H1 (cell line): Measurements from ENCODE around the gene NEK11. TPM values are rescaled to one million over a fixed set of nuclear protein-coding genes. Genes with fewer than 3 reads are reported as not detected.

Experiments
- CTCF ChIA-PET: fragments of 300-600 bp; sonication (Branson Sonifier 250); formaldehyde crosslinking; loops from one replicate; lab custom pipeline; 2021; ENCODE audit not compliant: partially characterized antibody; lab: Charles Lee
- POLR2A ChIA-PET: fragments of 300-600 bp; sonication (Branson Sonifier 250); formaldehyde crosslinking; loops from one replicate; lab custom pipeline; 2021; ENCODE audit warnings: inconsistent platforms; ENCODE audit not compliant: partially characterized antibody; lab: Charles Lee
- DNase-seq, 2 experiments: peaks; one replicate each; pipeline versions ENCODE4 v3.0.0 to v3.0.0-alpha.2; 2010 to 2022; ENCODE audit warnings: low spot score in 2 of 2, low read depth in 1 of 2, mixed read lengths in 1 of 2
- FAIRE-seq: peaks from 2 replicates; lab custom pipeline; 2011; peaks lifted over from hg19 to GRCh38; lab: Jason Lieb, UNC
- H2AFZ ChIP-seq: 2 replicates; pipeline ENCODE4 v1.8.1; 2012; ENCODE audit warnings: low read length, inconsistent platforms
- H2AK5ac ChIP-seq: 2 replicates; pipeline ENCODE4 v1.6.1; 2013; ENCODE audit warnings: low read depth, low read length
- H2BK120ac ChIP-seq: replicated peaks from 2 replicates; pipeline ENCODE3; 2013; ENCODE audit warnings: low read depth, low read length, inconsistent platforms
- H2BK12ac ChIP-seq: 2 replicates; pipeline ENCODE4 v1.6.1; 2013; ENCODE audit warnings: low read depth, low read length
- H2BK15ac ChIP-seq: 2 replicates; pipeline ENCODE4 v1.6.1; 2013; ENCODE audit warnings: low read length
- H2BK20ac ChIP-seq: 2 replicates; pipeline ENCODE4 v1.6.1; 2013; ENCODE audit warnings: low read length
- H2BK5ac ChIP-seq: 2 replicates; pipeline ENCODE4 v1.6.1; 2013; ENCODE audit warnings: low read depth, low read length
- H3K14ac ChIP-seq: 2 replicates; pipeline ENCODE4 v1.6.1; 2013; ENCODE audit warnings: inconsistent platforms; ENCODE audit not compliant: insufficient read length
- H3K18ac ChIP-seq: 2 replicates; pipeline ENCODE4 v1.6.1; 2013; ENCODE audit warnings: low read length; ENCODE audit errors: extremely low read depth
- H3K23ac ChIP-seq: 2 replicates; pipeline ENCODE4 v1.6.1; 2013; ENCODE audit warnings: inconsistent platforms; ENCODE audit not compliant: insufficient read length
- H3K23me2 ChIP-seq: 2 replicates; pipeline ENCODE4 v1.6.1; 2013; ENCODE audit warnings: low read depth, low read length
- H3K27ac ChIP-seq: 2 replicates; pipeline ENCODE4 v1.6.1; 2011; ENCODE audit warnings: low read depth, low read length, inconsistent platforms
- H3K27me3 ChIP-seq, 4 experiments: replicated peaks in 1 of 4; 1 replicate in 1 of 4; 2 replicates in 3 of 4; pipeline versions ENCODE4 v1.6.1 to v1.8.1; 2011 to 2013; ENCODE audit warnings: low read length in 3 of 4, mild to moderate bottlenecking in 3 of 4, inconsistent platforms in 2 of 4, mixed read lengths in 2 of 4, moderate library complexity in 1 of 4; ENCODE audit not compliant: control insufficient read depth in 3 of 4, insufficient read depth in 3 of 4; ENCODE audit errors: extremely low read depth in 1 of 4
- H3K36me3 ChIP-seq, 4 experiments: 2 replicates each; pipeline versions ENCODE4 v1.6.1 to v1.8.1; 2011 to 2013; ENCODE audit warnings: mild to moderate bottlenecking in 4 of 4, low read length in 3 of 4, moderate library complexity in 2 of 4, control low read depth in 1 of 4, inconsistent platforms in 1 of 4; ENCODE audit not compliant: insufficient read depth in 4 of 4, control insufficient read depth in 2 of 4
- H3K4ac ChIP-seq: replicated peaks from 2 replicates; pipeline ENCODE3; 2013; ENCODE audit warnings: low read length, low read depth, mixed read lengths, inconsistent platforms; ENCODE audit not compliant: insufficient read length
- H3K4me1 ChIP-seq, 4 experiments: replicated peaks in 1 of 4; 1 replicate in 1 of 4; 2 replicates in 3 of 4; pipeline versions ENCODE4 v1.6.1 to v1.8.1; 2011 to 2013; ENCODE audit warnings: low read length in 3 of 4, inconsistent platforms in 2 of 4, mixed read lengths in 1 of 4; ENCODE audit not compliant: insufficient read depth in 4 of 4, control insufficient read depth in 3 of 4
- H3K4me2 ChIP-seq, 2 experiments: 2 replicates each; pipeline versions ENCODE4 v1.6.1 to v1.8.1; 2011 to 2013; ENCODE audit warnings: low read depth in 2 of 2, low read length in 2 of 2, control low read depth in 1 of 2, inconsistent platforms in 1 of 2, mild to moderate bottlenecking in 1 of 2; ENCODE audit not compliant: insufficient read depth in 1 of 2
- H3K4me3 ChIP-seq, 4 experiments: fragments of 200-600, 300-600 bp in 1 of 4; sonication (generic), shearing (Covaris generic), sonication (Bioruptor Twin) in 1 of 4; 2 replicates each; pipeline versions ENCODE4 v1.5.1 to v1.8.1; 2011 to 2016; ENCODE audit warnings: low read length in 4 of 4, low read depth in 3 of 4, control low read depth in 2 of 4, inconsistent platforms in 2 of 4, mild to moderate bottlenecking in 2 of 4, mixed read lengths in 1 of 4, moderate library complexity in 1 of 4; ENCODE audit not compliant: insufficient read depth in 2 of 4; ENCODE audit errors: extremely low read depth in 1 of 4
- H3K56ac ChIP-seq: replicated peaks from 2 replicates; pipeline ENCODE3; 2013; ENCODE audit warnings: low read depth, mild to moderate bottlenecking, mixed read lengths, low read length, inconsistent platforms; ENCODE audit not compliant: insufficient read length
- H3K79me1 ChIP-seq: 2 replicates; pipeline ENCODE4 v1.6.1; 2013; ENCODE audit warnings: low read depth, low read length, control low read depth
- H3K79me2 ChIP-seq, 2 experiments: 2 replicates each; pipeline versions ENCODE4 v1.6.1 to v1.8.1; 2012 to 2013; ENCODE audit warnings: low read length in 2 of 2, mild to moderate bottlenecking in 2 of 2, inconsistent platforms in 1 of 2; ENCODE audit not compliant: insufficient read depth in 2 of 2, control insufficient read depth in 1 of 2
- H3K9ac ChIP-seq, 4 experiments: replicated peaks in 1 of 4; 1 replicate in 1 of 4; 2 replicates in 3 of 4; pipeline versions ENCODE4 v1.6.1 to v1.8.1; 2011 to 2013; ENCODE audit warnings: low read depth in 3 of 4, low read length in 3 of 4, control low read depth in 2 of 4, mild to moderate bottlenecking in 2 of 4, moderate library complexity in 2 of 4, inconsistent platforms in 1 of 4; ENCODE audit errors: extremely low read depth in 1 of 4
- H3K9me3 ChIP-seq, 2 experiments: 2 replicates each; pipeline versions ENCODE4 v1.6.1 to v1.8.1; 2012 to 2013; ENCODE audit warnings: mild to moderate bottlenecking in 2 of 2, moderate library complexity in 2 of 2, control low read depth in 1 of 2, inconsistent platforms in 1 of 2, low read depth in 1 of 2, low read length in 1 of 2, mixed read lengths in 1 of 2; ENCODE audit not compliant: insufficient read depth in 2 of 2
- H4K20me1 ChIP-seq, 2 experiments: replicated peaks in 1 of 2; 2 replicates each; pipeline versions ENCODE3 to v1.8.1; 2011 to 2013; ENCODE audit warnings: inconsistent platforms in 2 of 2, low read length in 2 of 2, mild to moderate bottlenecking in 1 of 2; ENCODE audit not compliant: insufficient read depth in 2 of 2, control insufficient read depth in 1 of 2
- H4K5ac ChIP-seq: 2 replicates; pipeline ENCODE4 v1.6.1; 2013; ENCODE audit warnings: low read length, low read depth, mixed read lengths, inconsistent platforms; ENCODE audit not compliant: insufficient read length
- H4K8ac ChIP-seq: 2 replicates; pipeline ENCODE4 v1.8.0; 2013; ENCODE audit warnings: mild to moderate bottlenecking, moderate library complexity, low read length, inconsistent platforms; ENCODE audit not compliant: insufficient read depth; ENCODE audit errors: extremely low read depth
- H4K91ac ChIP-seq: replicated peaks from 2 replicates; pipeline ENCODE3; 2013; ENCODE audit warnings: low read length, mixed read lengths, inconsistent platforms; ENCODE audit not compliant: insufficient read length
- BACH1 ChIP-seq: IDR thresholded peaks from 2 replicates; pipeline ENCODE4 v1.6.1; 2012; ENCODE audit warnings: low read length, improper control_type of control experiment
- GABPA ChIP-seq: IDR thresholded peaks from 2 replicates; pipeline ENCODE4 v1.6.1; 2011; ENCODE audit warnings: mild to moderate bottlenecking, low read length, moderate library complexity, borderline replicate concordance; ENCODE audit not compliant: insufficient read depth
- SAP30 ChIP-seq: fragments of 300-600 bp; sonication (generic); IDR thresholded peaks from 2 replicates; pipeline ENCODE4 v1.7.1; 2012; ENCODE audit warnings: low read length, moderate library complexity, mild to moderate bottlenecking, inconsistent platforms; ENCODE audit not compliant: insufficient read depth, insufficient replicate concordance
- WGBS, 2 experiments: shearing (Covaris generic) in 1 of 2; methylation state at CpG; one replicate each; pipeline versions ENCODE4 v1.1.6 to v1.1.7; 2013 to 2015; ENCODE audit warnings: low lambda C conversion rate in 2 of 2, mixed read lengths in 2 of 2, inconsistent platforms in 1 of 2, low coverage in 1 of 2, missing lambda C conversion rate in 1 of 2; ENCODE audit not compliant: insufficient replicate concordance in 2 of 2, insufficient coverage in 1 of 2, insufficient read length in 1 of 2; ENCODE audit errors: extremely low coverage in 1 of 2, missing lambda C conversion rate in 1 of 2; 5-methylcytosine and 5-hydroxymethylcytosine counted together
- polyA plus RNA-seq, 7 experiments: library from polyadenylated mRNA; depleted of rRNA in 3 of 7; stranded (reverse) in 5 of 7; unstranded in 2 of 7; fragments of >200 nt in 5 of 7; fragments of 200-250 nt in 2 of 7; gene quantifications; 1 replicate in 5 of 7; 2 replicates in 1 of 7; 4 replicates in 1 of 7; pipeline versions ENCODE4 v1.2.1 to v1.2.3, GENCODE V29; 2011 to 2013; ENCODE audit warnings: missing spikeins in 2 of 7, mixed read lengths in 2 of 7
- total RNA-seq: library from RNA; stranded (reverse); fragmentation: NEBNext Ultra II Directional; extraction: Animal tissue kit (Norgen Biotek cat#: 25700); gene quantifications from 2 replicates; pipeline ENCODE4 v1.2.1, GENCODE V29; 2021

NEK11 gene
- total and polyA plus RNA-seq, 2 of the 8 experiments (the other 6 are each of a cell fraction or from before 2014, with no cell fraction given): 0.60 TPM; not detected in 1

GRCh38 chr3:131221731-131222130, 195.1 kb downstream of the NEK11 start:
- H2BK12ac ChIP-seq: no peak overlapping the region
- no peaks in the 10 kb centered on the region for H3K36me3 ChIP-seq
- FAIRE-seq (no peak), DNase-seq (no peak)
- no peaks in the 10 kb centered on the region; the same call in 1 of the 2 replicates for H3K23me2 ChIP-seq
- H3K23ac ChIP-seq: no peak overlapping the region
- no peak overlapping the region for H3K14ac ChIP-seq
- no peak overlapping the region for H3K56ac ChIP-seq
- H4K5ac ChIP-seq: no peak overlapping the region
- no peak overlapping the region for H3K27ac ChIP-seq
- peaks cover 0 to 7% (median under 1%) of the 10 kb centered on the region in 4 experiments; a peak in 1 of 7 replicates for H3K4me1 ChIP-seq
- no peak overlapping the region for H2AK5ac ChIP-seq
- no peak overlapping the region for H3K4me2 ChIP-seq
- no peak overlapping the region for H3K18ac ChIP-seq
- 78% methylated on average over 4 of the region's 4 CpGs; no CpG with 5 or more reads in 1 of the 2 experiments for WGBS, 2 experiments
- H2BK20ac ChIP-seq: no peak overlapping the region
- no peak overlapping the region for H4K8ac ChIP-seq
- no peak overlapping the region for H2BK5ac ChIP-seq
- no peaks in the 10 kb centered on the region for H4K20me1 ChIP-seq
- no peaks in the 10 kb centered on the region for H3K27me3 ChIP-seq
- no peak overlapping the region for H4K91ac ChIP-seq
- H3K79me2 ChIP-seq: no peaks in the 10 kb centered on the region
- H3K4me3 ChIP-seq: no peak overlapping the region
- no peak overlapping the region for H2AFZ ChIP-seq
- CTCF ChIA-PET: no interaction called here
- H3K9me3 ChIP-seq: no peaks in the 10 kb centered on the region
- H2BK15ac ChIP-seq: no peak overlapping the region
- POLR2A ChIA-PET: no interaction called here
- H3K79me1 ChIP-seq: no peaks in the 10 kb centered on the region
- H3K4ac ChIP-seq: no peak overlapping the region
- no peak overlapping the region for H3K9ac ChIP-seq
- TF ChIP-seq GABPA (no peak), BACH1 (no peak), SAP30 (no peak)
- TF ChIP-seq, all 59 proteins: peak for 0
- H2BK120ac ChIP-seq: no peak overlapping the region
